Fibroblast of the conjunctiva (primary cell): ENCODE measurements around the gene ZBTB21.

Experiments used
- DNase-seq: peaks from one replicate; pipeline ENCODE4 v3.0.0-alpha.2; 2010; ENCODE audit warnings: low read depth

Gene ZBTB21

GRCh38 chr21:41992576-41992975, 17.6 kb downstream of the ZBTB21 start:
- DNase-seq: no peak

- no peak for DNase-seq
Observed at GRCh38 chr21:41991659-41992058, 18.5 kb downstream of the ZBTB21 start.

- no peak for DNase-seq
Observed at GRCh38 chr21:41989698-41990097, 20.5 kb downstream of the ZBTB21 start.

DNA sequence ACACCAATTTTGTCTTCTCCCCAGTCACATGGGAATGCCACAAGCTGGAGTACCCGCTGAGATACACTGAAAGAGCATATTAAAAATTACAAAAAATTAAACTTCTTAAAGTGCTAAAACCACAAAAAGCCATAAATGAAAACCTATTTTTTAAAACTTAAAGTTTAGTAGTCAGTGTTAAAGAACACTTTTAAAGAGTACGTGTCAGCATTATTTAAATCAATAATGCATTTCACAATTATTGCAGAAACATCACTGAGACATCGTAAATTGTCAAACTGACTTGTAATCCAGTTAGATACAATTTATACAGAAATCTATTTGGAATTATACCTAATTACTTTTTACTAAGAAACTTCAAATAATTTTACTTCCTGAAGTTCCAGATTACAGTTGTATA, 22.9 kb downstream of the ZBTB21 start:
- DNase-seq: no peak

DNA sequence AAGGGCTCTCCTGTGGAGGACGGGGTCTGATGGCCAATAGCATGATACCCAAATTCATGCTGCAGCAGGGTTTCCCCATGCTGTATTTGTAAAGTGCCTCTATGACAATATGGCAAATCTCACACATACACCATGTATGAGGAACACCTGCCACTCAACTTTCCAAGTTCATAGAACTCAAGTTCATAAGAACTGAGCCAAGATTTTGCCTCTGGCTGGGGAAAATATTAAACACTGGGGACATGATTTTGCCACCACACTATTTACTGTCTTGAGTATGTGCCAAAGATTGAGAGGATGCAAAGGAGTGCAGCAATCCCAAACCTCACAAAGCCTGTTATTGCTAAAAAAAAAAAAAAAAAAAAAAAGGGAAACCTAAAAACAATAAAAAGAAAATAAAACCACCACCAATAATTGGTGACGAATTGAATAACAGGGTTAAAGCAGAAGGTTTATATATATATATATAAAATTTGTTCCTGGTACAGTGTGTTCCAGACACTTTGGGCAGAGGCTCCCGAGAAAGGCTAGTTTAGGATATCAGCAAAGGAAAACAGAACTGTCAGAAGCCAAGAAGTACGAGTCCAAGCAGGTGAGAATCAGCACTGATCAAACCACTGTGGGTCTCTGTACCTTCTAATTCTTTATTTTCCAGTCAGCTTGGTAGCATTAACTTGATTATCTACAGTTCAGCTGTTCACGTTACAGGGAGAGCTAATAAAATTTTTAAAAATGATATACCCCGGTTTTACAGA, 24.3 kb downstream of the ZBTB21 start:
- DNase-seq: no peak

GRCh38 chr21:41983229-41983628, 26.9 kb downstream of the ZBTB21 start:
- DNase-seq: no peak

DNA sequence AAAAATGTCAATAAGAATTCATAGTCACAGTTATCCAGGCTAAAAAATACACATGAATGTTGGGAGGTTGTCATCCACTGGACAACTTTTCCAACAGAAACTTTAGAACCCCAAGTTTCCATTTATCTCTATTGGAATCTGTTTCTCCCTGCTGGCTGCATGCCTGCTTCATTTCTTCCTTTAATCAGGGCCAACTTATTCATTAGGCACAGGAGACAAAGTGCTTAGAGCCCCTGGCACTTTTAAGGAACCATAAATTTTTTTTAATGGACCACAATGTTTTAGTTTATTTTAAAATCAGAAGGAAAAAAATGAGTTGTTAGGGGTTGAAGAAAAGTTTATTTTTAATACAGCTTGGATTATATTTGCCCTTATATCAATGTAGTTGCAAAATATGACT, 29.6 kb downstream of the ZBTB21 start:
- DNase-seq: no peak

- no peak for DNase-seq
Observed at GRCh38 chr21:41979751-41980369, 30.3 kb downstream of the ZBTB21 start.

GRCh38 chr21:41979335-41979734, 30.8 kb downstream of the ZBTB21 start:
- DNase-seq: no peak

DNA sequence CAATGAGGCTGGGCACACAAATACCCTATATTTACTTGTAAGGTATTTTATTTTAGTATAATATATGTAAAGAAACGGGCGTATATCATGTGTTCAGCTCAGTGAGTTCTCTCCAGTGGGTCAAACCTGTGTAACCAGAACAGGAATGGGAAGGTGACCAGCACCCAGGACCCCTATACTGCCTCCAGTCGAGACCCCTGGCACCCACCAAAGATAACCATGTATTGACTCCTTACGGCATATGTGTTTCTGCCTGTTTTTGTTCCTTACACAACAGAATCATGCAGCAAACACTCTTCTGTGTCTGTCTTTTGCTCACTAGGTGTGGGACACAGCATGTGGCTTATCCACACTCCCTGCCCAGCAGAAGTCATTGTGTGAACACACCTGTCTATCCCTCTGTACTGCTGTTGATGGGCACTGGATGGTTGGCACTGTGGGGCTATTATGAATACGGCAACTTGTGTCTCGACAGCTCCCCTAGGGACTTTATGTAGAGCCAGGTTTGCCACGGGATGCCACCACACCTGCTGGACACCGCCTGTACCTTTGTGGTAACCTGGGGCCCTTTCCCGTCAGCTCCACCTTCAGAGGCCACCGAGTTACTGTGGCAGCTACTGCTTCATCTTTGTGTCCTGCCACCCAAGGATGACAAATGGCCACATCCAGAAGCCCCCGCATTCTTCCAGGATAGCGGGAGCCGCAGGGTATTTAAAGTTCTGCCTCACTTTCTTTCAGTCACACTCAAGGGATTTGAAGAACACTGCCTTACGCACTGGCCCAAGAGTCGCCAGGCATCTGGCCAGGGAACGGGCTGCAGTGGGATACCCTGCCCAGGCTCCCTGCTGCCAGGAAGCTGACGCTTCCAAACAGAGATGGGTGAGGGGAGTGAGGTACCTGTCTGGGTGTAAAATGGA, 32.9 kb downstream of the ZBTB21 start:
- DNase-seq: no peak

- no peak for DNase-seq
Observed at GRCh38 chr21:41976611-41977010, 33.5 kb downstream of the ZBTB21 start.

DNA sequence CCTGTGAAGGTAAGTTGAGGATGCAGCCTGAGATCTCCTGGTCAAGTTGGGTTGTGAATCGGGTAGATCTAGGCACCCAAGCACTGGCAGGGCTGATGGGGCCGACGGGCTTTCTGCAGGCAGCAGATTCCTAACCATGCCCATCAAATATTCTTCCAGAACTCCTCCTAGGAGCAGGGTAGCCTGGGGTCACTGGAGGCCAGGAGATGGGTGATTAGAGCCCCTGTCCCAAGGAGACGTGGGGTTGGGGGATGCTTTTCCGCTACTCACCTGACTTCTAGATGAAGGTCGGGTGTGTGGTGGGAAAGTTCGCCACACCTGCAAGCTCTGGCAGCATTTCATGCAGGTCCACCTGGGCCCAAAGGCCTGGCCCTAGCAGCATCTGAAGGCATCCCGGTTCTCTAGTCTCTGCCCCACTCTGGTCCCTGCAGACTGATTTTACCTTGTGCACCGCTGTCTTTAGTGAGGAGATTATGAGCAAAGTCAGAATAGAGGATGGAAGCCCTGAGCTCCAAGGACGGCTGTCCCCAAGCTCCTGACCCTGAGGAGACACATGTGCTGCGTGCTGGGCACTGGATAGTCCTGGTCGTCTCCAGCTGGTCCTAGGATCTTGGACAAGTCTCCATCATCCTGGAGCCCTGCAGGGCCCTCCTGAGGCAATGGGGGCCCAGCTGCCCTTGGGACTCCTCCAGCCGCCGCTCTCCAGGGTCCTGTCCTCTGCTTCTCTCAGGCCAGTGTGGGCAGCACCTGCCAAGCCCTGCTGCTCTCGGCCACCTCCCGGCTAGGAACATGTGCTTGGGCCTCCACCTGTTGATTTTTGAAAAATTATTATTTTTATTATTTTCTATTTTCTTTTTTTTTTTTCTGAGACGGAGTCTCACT, 34.5 kb downstream of the ZBTB21 start:
- no peak for DNase-seq

GRCh38 chr21:41974752-41975053, 35.5 kb downstream of the ZBTB21 start:
- no peak for DNase-seq

DNA sequence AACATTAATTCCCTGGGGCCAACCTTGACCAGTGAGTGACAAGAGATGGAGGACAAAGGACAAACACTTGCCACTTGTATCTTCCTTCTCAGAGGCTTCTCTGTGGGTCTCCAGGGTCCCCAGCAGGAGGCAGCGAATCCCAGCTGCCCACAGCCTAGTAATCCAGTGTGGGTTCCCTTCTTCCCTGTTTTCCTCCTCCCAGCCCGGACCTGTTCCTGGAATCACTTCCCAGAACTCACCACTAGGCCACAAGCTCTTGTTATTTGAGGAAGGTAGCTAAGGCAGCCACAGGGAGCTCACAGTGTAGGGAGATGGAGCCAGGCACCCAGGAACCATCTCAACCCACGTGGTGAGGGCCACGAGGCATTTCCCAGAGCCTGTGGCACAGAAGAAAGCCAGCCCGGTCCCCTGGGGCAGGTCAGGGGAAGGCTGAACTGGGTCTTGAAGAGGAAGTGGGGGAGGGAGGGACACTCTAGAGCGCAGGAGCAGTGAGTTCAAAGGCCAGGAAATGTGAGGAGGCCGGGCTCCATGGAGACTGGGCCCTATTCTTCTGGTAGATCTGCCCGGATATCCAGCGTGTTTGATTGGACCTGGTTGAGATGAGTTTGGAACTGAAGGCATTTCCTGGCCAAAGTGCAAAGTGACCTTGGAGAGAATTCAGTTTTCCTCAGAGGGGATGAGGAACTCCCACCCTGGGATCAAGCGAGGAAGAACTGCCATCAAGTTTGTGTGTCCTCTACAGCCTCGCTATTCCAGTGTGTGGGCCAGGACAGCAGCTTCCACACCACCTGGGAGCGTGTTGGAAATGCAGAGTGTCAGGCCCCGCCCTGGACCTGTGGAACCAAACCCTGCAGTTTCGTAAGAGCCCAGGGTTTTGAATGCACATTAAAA, 36.1 kb downstream of the ZBTB21 start:
- DNase-seq: no peak

GRCh38 chr21:41973427-41973831, 36.7 kb downstream of the ZBTB21 start:
- DNase-seq: no peak

- DNase-seq: no peak
Observed at GRCh38 chr21:41972511-41973205, 37.5 kb downstream of the ZBTB21 start.

DNA sequence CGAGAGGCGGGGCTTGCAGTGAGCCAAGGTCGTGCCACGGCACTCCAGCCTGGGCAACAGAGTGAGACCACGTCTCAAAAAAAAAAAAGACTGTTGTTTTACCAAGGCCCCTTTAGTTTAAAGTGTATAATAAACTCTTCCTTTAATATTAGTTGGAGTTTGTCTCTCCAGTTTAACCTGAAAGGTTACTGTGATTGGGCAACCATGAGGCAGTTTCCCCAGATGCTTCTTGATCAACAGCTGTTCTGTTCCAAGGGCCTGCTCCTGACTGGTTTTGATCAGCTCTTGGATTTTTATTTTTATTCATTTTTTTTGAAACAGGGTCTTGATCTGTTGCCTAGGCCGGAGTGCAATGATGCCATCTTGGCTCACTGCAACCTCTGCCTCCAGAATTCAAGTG, 38.3 kb downstream of the ZBTB21 start:
- DNase-seq: no peak

- DNase-seq: no peak
Observed at GRCh38 chr21:41970751-41971653, 39.2 kb downstream of the ZBTB21 start.

DNA sequence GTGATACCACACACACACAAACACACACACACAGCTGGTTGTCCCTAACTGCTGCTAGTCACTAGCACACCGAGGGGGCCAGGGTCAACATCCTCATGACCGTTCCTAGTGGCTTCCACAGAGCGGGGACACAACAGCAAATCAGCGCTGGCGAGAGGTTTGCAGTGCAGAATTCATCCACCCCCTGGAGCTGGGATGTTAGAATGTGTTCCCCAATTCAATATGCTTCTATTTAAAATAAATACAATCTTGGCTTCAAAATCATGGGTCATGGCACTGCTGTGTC, 40.1 kb downstream of the ZBTB21 start:
- no peak for DNase-seq

DNA sequence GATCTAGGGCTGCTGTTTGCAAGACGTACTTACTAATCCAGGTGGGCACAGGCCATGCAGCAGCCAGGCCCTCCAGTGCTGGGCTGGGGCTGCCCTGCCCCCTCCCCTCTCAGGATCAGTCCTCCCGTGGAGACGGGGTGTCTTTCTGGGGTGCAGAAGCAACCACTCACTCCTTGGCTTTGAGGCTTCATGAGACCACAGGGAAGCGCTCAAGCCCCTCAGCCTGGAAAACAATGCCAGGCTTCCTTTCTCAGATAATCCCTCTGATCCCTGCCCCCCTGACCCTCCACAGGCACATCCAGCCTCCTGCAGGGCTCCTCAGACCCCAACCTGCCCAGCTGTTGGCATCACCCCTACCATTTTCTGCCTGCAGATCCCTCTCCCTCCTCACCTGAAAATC, 42.5 kb downstream of the ZBTB21 start:
- DNase-seq: no peak
